EH (cell line): ENCODE measurements around the gene ELOVL2.
"Not testable (repeated sequence)": the region's sequence is repeated elsewhere in the genome, so short reads cannot be mapped to it uniquely, and the experiment has no call there.

Experiments
- DNase-seq: peaks from one replicate; pipeline ENCODE4 v3.0.0-alpha.2; 2015; ENCODE audit warnings: low read depth

Gene ELOVL2

GRCh38 chr6:11043961-11044711 is at the start of gene ELOVL2:
Gene ELOVL2 (minus strand): TSS chr6:11044305. CDS start chr6:11044230, 75 bp downstream.
- DNase-seq = peak; percentile 60

- DNase-seq = no peak
These were observed 49.2 kb upstream of the ELOVL2 start for GRCh38 chr6:11093376-11093625.

GRCh38 chr6:11092668-11093375 is 48.7 kb upstream of the ELOVL2 start:
- DNase-seq = no peak

- DNase-seq = not testable (repeated sequence)
These were observed 47.0 kb upstream of the ELOVL2 start for GRCh38 chr6:11091141-11091540.

GRCh38 chr6:11089695-11090094 is 45.6 kb upstream of the ELOVL2 start:
- DNase-seq = no peak

- not testable (repeated sequence) for DNase-seq
These were observed 43.2 kb upstream of the ELOVL2 start for GRCh38 chr6:11087141-11087812.

GRCh38 chr6:11085758-11086435 is 41.8 kb upstream of the ELOVL2 start:
- DNase-seq = peak; percentile 84

GRCh38 chr6:11083956-11084355 is 39.9 kb upstream of the ELOVL2 start:
- DNase-seq = no peak

GRCh38 chr6:11083491-11083890 is 39.4 kb upstream of the ELOVL2 start:
- peak; percentile 39 for DNase-seq

- no peak for DNase-seq
These were observed 36.2 kb upstream of the ELOVL2 start for GRCh38 chr6:11080296-11080695.

- no peak for DNase-seq
These were observed 34.2 kb upstream of the ELOVL2 start for GRCh38 chr6:11078266-11078665.

GRCh38 chr6:11076540-11076939 is 32.4 kb upstream of the ELOVL2 start:
- DNase-seq = no peak

GRCh38 chr6:11072101-11072500 is 28.0 kb upstream of the ELOVL2 start:
- no peak for DNase-seq

- DNase-seq = peak; percentile 20
These were observed 25.7 kb upstream of the ELOVL2 start for GRCh38 chr6:11069760-11070159.

- no peak for DNase-seq
These were observed 23.2 kb upstream of the ELOVL2 start for GRCh38 chr6:11067348-11067747.

- no peak for DNase-seq
These were observed 22.6 kb upstream of the ELOVL2 start for GRCh38 chr6:11066505-11067347.

- no peak for DNase-seq
These were observed 21.5 kb upstream of the ELOVL2 start for GRCh38 chr6:11065436-11066202.

GRCh38 chr6:11064836-11065235 is 20.7 kb upstream of the ELOVL2 start:
- DNase-seq = no peak

- no peak for DNase-seq
These were observed 18.6 kb upstream of the ELOVL2 start for GRCh38 chr6:11062715-11063114.

- no peak for DNase-seq
These were observed 18.0 kb upstream of the ELOVL2 start for GRCh38 chr6:11062083-11062482.

GRCh38 chr6:11058406-11058805 is 14.3 kb upstream of the ELOVL2 start:
- no peak for DNase-seq
